KMS-11 (cell line): ENCODE results near the gene OSBP2.

Experiments
- H2AFZ ChIP-seq: fragments of 200-600 bp; sonication (generic); 2 replicates; pipeline ENCODE4 v1.6.1; 2016; ENCODE audit warnings: antibody characterized with exemption, mixed run types, low read depth
- H3K27ac ChIP-seq: fragments of 200-600 bp; sonication (generic); 2 replicates; pipeline ENCODE4 v1.6.1; 2016; ENCODE audit warnings: mild to moderate bottlenecking, mixed run types
- H3K27me3 ChIP-seq: fragments of 200-600 bp; sonication (generic); 2 replicates; pipeline ENCODE4 v1.6.1; 2017; ENCODE audit warnings: mild to moderate bottlenecking, low read depth, mixed run types, moderate library complexity; ENCODE audit not compliant: insufficient read depth
- H3K36me3 ChIP-seq: fragments of 200-600 bp; sonication (generic); 2 replicates; pipeline ENCODE4 v1.6.1; 2017; ENCODE audit warnings: mild to moderate bottlenecking, mixed run types; ENCODE audit not compliant: insufficient read depth
- H3K4me1 ChIP-seq: fragments of 200-600 bp; sonication (generic); 2 replicates; pipeline ENCODE4 v1.6.1; 2016; ENCODE audit warnings: mild to moderate bottlenecking, low read depth, mixed run types; ENCODE audit not compliant: poor library complexity, severe bottlenecking
- H3K4me2 ChIP-seq: fragments of 200-600 bp; sonication (generic); 2 replicates; pipeline ENCODE4 v1.7.0; 2016; ENCODE audit warnings: mild to moderate bottlenecking, mixed run types
- H3K4me3 ChIP-seq: fragments of 200-600 bp; sonication (generic); IDR thresholded peaks from 2 replicates; pipeline ENCODE4 v1.6.1; 2017; ENCODE audit warnings: low read depth, low read length, mixed read lengths; ENCODE audit not compliant: insufficient read depth
- H3K79me2 ChIP-seq: fragments of 200-600 bp; sonication (generic); 2 replicates; pipeline ENCODE4 v1.6.1; 2016; ENCODE audit warnings: low read depth, mixed run types; ENCODE audit not compliant: insufficient read depth
- H3K9ac ChIP-seq: fragments of 200-600 bp; sonication (generic); 2 replicates; pipeline ENCODE4 v1.6.1; 2016; ENCODE audit warnings: mild to moderate bottlenecking, mixed run types
- H4K20me1 ChIP-seq: fragments of 200-600 bp; sonication (generic); 2 replicates; pipeline ENCODE4 v1.6.1; 2016; ENCODE audit warnings: mild to moderate bottlenecking, mixed run types; ENCODE audit not compliant: insufficient read depth
- CTCF ChIP-seq: fragments of 200-600 bp; sonication (generic); conservative IDR thresholded peaks from 2 replicates; pipeline ENCODE4 v1.6.1; 2017; ENCODE audit warnings: low read depth, mild to moderate bottlenecking, antibody characterized with exemption, low read length, moderate library complexity, mixed read lengths

The OSBP2 gene

GRCh38 chr22:30928401-30928800, 233.7 kb downstream of the OSBP2 start:
- H3K79me2 ChIP-seq, result no peaks in the 10 kb centered on the region

GRCh38 chr22:30930228-30930627, 235.6 kb downstream of the OSBP2 start:
- TF ChIP-seq CTCF, result no peak
- Histone ChIP-seq H3K36me3 (peaks cover 3% of the 10 kb centered on the region; the same call in 1 of the 2 replicates), H3K27me3 (no peaks in the 10 kb centered on the region), H4K20me1 (no peaks in the 10 kb centered on the region), H3K4me2 (no peak overlapping the region), H2AFZ (no peak overlapping the region), H3K27ac (no peak overlapping the region), H3K79me2 (no peaks in the 10 kb centered on the region), H3K4me1 (no peaks in the 10 kb centered on the region), H3K4me3 (no peak overlapping the region), H3K9ac (no peak overlapping the region)

More at GRCh38 chr22:30928401-30928800, 233.7 kb downstream of the OSBP2 start:
- no peaks in the 10 kb centered on the region for H4K20me1 ChIP-seq
- H2AFZ ChIP-seq, result no peak overlapping the region
- H3K36me3 ChIP-seq, result no peaks in the 10 kb centered on the region
- H3K27ac ChIP-seq, result no peak overlapping the region
- H3K4me2 ChIP-seq, result no peak overlapping the region
- H3K4me3 ChIP-seq, result no peak overlapping the region
- H3K4me1 ChIP-seq, result no peaks in the 10 kb centered on the region
- no peak overlapping the region for H3K9ac ChIP-seq
- H3K27me3 ChIP-seq, result no peaks in the 10 kb centered on the region
- TF ChIP-seq CTCF, result no peak

- Histone ChIP-seq H3K4me3 (no peak overlapping the region), H3K4me2 (no peak overlapping the region), H3K27ac (no peak overlapping the region), H3K27me3 (no peaks in the 10 kb centered on the region), H3K79me2 (no peaks in the 10 kb centered on the region), H2AFZ (no peak overlapping the region), H3K9ac (no peak overlapping the region), H4K20me1 (no peaks in the 10 kb centered on the region), H3K36me3 (peaks cover 7% of the 10 kb centered on the region; the same call in 1 of the 2 replicates), H3K4me1 (no peaks in the 10 kb centered on the region)
- no peak for TF ChIP-seq CTCF
Observed at GRCh38 chr22:30931541-30932300, 237.0 kb downstream of the OSBP2 start.

- peaks cover 7% of the 10 kb centered on the region; the same call in 1 of the 2 replicates for H3K36me3 ChIP-seq
Observed at GRCh38 chr22:30932661-30933060, 238.0 kb downstream of the OSBP2 start.

More at GRCh38 chr22:30932661-30933060, 238.0 kb downstream of the OSBP2 start:
- H3K4me3 ChIP-seq, result no peak overlapping the region
- no peaks in the 10 kb centered on the region for H4K20me1 ChIP-seq
- H3K27me3 ChIP-seq, result no peaks in the 10 kb centered on the region
- TF ChIP-seq CTCF, result no peak
- H3K4me2 ChIP-seq, result no peak overlapping the region
- H3K4me1 ChIP-seq, result no peaks in the 10 kb centered on the region
- no peak overlapping the region for H2AFZ ChIP-seq
- no peak overlapping the region for H3K27ac ChIP-seq
- H3K9ac ChIP-seq, result no peak overlapping the region
- H3K79me2 ChIP-seq, result no peaks in the 10 kb centered on the region
